GM12873 (cell line): ENCODE results near the gene USP9X.

Source experiments
- TF ChIP-seq, protein P1 (sequence below): IDR thresholded peaks from 2 replicates; pipeline ENCODE4 v1.5.1; 2012; ENCODE audit warnings: low read depth, mild to moderate bottlenecking, moderate library complexity, low read length, control low read depth; ENCODE audit not compliant: insufficient read depth; ENCODE audit errors: missing control alignments

The USP9X gene

DNA sequence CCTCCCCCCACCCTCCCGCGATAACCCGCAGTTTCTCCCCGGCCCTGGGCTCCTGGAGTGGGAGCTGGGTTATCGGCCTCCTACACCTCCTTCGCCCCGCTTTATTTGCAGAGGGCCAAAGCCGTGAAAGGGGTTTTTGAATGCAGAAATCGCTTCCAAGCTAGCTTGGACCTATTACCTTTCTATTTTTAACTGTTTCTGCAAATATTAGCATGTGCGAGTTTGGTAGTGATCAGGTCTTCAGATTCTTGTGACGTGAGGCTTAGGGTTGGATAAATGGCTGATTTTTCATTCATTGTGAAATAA, 1.3 kb downstream of the USP9X start:
- TF ChIP-seq, protein P1, sequence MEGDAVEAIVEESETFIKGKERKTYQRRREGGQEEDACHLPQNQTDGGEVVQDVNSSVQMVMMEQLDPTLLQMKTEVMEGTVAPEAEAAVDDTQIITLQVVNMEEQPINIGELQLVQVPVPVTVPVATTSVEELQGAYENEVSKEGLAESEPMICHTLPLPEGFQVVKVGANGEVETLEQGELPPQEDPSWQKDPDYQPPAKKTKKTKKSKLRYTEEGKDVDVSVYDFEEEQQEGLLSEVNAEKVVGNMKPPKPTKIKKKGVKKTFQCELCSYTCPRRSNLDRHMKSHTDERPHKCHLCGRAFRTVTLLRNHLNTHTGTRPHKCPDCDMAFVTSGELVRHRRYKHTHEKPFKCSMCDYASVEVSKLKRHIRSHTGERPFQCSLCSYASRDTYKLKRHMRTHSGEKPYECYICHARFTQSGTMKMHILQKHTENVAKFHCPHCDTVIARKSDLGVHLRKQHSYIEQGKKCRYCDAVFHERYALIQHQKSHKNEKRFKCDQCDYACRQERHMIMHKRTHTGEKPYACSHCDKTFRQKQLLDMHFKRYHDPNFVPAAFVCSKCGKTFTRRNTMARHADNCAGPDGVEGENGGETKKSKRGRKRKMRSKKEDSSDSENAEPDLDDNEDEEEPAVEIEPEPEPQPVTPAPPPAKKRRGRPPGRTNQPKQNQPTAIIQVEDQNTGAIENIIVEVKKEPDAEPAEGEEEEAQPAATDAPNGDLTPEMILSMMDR, result no peak

DNA sequence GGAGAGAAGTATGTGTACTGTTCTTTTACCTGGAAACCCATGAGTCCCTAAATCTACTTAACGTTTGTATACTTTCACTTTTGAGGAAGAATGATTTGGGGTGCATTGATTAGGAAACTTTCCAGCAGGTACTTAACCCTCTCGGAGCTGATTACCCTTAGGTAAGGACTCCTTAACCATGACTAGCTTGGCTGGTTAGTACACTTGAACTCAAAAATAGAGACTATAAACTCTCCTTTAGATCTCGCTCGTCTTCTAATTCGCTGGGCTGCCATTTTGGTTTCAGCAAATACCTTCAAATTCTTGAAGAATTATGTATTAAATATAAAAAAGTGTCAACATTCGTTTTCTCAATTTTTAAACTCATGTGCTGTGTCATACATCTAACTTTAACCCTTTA, 2.0 kb downstream of the USP9X start:
- TF ChIP-seq, protein P1, result no peak

DNA sequence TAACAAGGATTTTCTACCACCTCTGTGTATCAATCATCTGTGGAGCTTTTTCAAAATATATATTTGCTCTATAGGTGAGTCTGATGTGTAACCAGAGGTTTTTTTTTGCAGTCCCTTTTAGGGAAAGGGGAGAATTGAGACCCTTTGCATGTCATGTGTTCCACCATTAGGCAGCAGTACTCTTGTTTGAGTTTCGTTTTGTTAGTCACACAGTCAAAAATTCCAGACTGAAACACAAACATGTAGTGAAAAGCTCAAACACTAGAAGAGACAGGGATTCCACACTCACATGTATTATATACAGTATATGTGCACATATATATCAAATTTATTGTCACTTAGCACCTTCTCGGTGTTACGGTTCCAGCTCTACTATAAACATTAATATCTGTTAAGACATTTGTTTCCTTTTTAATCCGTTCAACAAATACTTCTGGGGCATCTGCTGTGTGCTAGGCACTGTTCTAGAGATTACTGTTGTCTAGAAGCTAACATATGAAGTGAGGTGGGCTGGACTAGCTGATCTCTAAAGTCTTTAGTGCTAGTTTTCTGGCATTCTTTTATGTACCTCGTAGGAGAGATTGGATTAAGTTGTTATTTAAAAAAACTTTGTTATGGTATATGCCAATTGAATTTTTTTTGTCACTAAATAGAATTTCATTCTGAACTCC, 5.5 kb downstream of the USP9X start:
- TF ChIP-seq, protein P1, result no peak

DNA sequence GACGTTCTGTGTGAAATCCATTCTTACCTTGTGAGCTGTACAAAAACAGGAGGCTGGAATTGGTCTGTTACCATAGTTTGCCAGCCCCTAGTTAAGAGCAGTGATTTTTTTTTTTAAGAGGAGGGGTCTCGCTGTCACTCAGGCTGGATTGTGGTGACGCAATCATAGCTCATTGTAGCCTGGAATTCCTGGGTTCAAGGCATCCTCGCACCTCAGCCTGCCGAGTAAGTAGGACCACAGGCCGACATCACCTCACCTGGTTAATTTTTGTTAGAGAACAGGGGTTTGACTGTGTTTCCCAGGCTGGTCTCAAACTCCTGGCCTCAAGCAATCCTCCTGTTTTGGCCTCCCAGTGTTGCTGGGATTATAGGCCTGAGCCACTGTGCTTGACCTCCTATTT, 7.5 kb downstream of the USP9X start:
- TF ChIP-seq, protein P1, result no peak

GRCh38 chrX:41095174-41095573, 9.9 kb downstream of the USP9X start:
- TF ChIP-seq, protein P1, result no peak

- TF ChIP-seq, protein P1, result no peak
These were observed 10.7 kb downstream of the USP9X start for GRCh38 chrX:41095908-41096307.

DNA sequence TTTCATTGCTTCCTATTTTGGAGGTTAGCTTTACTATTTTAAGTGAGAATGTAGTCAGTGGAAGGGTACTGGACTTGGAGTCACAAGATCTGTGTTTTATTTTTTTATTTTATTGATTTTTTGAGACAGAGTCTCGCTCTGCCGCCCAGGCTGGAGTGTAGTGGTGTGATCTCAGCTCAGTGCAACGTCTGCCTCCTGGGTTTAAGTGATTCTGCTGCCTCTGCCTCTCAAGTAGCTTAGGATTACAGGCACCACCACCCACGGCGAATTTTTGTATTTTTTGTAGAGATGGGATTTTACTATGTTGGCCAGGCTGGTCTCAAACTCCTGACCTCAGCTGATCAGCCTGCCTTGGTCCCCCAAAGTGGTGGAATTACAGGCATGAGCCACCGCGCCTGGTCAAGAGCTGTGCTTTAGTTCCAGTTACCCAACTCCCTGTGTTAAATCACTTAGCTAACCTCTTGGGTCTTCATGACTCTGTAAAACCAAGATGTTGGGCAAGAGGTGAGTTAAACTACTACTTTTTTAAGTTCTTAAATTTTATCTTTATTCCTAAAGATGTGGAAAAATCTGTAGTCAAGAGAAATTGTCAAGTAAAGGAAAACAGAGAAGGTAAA, 11.2 kb downstream of the USP9X start:
- TF ChIP-seq, protein P1, result no peak
